Measurements from ENCODE around the gene DUOX2.
"Not testable (repeated sequence)": the region's sequence is repeated elsewhere in the genome, so short reads cannot be mapped to it uniquely, and the experiment has no call there.

DUOX2 gene

DNA sequence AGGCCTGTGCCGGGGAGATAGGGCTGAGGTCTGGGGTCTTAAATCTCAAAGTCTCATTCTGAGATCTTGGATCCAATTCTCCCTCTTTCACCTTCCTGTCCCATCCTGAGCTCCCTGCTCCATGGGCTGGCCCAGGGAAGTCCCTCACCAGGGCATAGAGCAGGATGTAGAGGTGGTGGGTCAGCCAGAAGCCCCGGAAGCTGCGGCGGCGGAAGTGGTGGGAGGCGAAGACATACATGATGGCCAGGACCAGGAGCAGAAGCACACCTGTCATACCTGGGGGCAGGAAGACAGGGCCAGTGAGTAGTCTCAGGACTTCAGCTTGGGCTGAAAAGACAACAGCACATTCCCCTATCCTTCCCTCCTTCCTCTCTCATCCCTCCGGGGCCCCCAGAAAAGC is 16.5 kb downstream of the DUOX2 start:
- DNase-seq: no peak

DNA sequence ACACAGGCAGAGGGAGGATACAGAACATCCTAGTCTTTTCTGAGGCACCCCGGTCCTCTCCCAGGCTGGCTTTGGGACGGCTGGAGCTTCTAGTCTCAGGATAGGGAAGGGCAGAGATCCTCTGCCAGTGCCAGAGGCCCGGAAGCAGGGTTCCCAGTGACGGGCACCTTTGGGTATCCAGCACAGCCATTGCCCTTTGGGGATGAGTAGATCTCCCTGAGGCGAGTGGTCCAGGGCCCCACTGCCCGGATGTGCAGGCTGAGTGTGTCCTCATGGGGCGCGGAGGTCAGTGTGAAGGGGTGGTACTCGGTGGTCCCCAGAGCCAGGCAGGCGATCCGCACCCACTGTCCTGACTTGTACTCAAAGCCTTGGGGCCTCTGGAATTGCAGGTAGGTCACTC is 18.3 kb downstream of the DUOX2 start:
- no peak for DNase-seq

DNA sequence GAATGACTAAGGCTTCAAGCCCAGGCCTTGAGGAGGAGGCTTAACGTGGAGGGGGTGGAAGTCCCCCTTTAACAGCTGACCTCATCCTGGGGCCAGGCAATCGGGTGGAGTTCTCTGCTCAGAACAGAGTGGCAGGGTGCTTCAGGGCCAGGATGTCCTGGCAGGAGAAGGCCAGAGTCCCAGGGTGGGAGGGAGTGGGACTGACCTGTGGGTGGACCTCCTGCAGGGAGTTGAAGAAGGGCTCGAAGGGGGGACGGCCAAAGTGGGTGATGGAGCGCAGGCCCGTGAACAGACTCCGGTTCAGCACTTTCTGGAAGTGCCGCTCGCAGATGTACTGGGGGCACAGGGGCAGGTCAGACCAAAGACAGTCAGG is 19.6 kb downstream of the DUOX2 start:
- no peak for DNase-seq

DNA sequence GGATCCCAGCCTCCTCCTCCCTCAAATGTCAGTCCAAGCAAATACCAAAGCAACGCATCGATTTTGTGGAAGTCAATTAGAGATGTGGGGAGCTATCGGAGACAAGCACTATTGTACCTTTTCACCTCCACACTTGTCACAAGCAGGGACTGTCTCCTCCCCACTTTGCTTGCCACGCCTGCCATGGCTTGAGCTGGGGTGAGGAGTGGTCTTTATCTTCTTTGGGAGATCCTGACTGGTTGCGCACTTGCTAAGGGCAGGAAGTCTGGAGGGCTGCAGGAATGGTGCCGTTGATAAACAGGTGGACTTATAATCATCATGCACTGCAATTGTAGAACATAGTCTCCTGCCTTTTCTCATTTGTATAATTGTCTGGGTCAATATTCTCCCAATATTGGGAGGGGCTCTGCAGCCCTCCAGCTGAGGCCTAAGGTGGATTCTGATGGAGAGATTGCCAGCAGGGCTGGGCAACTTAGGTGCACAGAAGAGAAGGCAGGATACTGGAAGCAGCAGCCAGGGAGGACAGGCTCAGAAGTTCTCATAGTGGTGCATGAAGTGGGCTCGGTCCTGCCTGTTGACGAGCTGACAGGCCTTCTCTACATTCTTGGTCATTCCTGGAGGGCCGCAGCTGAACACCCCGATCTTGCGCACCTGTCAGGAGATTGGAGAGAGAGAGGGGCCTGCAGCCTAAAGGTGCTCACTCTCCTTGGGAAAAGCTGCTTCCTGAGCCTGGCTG is 20.2 kb downstream of the DUOX2 start:
- no peak for DNase-seq

DNA sequence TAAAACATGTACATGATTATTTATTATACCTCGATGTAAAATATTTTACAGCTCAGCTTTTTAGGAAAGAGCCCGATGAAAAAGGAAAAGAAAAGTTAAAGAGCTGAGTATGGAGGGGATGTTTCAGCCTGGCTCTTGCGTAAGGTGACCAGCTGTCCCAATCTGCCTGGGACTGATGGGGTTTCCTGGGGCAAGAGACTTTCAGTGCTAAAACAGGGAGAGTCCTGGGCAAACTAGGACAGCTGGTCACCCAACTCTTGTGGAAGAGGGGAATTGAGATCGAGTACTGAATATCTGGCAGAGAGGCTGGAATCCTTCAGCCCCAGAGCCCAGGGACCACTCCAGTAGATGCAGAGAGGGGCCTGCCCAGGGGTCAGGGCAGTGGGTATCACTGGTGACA is 21.0 kb downstream of the DUOX2 start:
- no peak for DNase-seq

DNA sequence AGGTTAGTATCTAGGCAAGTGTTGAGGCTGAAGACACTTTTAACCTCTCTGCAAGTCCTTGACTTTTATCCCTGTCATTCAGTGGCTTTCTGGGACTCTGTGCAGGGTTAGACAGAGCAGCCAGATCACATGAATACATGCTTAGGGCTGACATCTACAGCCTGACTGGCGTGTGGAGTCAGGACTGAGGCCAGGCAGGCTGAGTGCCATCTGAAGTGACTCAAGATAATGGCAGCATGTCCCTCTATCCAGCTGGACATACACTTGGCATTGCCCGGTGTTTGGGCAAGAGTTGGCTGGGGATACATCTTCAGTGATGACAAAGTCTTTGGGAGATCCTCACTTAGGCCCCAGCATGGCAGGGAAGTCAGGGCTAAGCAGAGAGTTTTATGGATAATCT is 22.4 kb downstream of the DUOX2 start:
- no peak for DNase-seq

DNA sequence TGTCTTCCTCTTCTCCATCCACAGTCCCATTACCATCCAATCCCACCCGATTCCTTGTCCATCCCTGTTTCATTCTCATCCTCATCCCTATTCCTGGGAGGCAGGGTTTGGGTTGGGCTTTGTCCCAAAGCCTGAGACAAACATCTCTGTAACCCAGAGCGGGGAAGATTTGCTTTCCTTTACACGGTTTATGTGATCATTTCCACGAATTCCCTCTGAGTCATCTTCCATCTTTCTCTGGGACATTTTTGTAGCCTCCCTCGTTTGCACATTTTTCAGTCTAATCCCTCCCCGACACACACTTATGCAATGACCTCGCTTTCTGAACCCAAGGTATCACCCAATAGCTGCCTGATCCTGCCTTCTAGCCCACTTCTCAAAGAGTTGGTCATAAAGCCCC is 22.8 kb downstream of the DUOX2 start:
- DNase-seq: no peak

DNA sequence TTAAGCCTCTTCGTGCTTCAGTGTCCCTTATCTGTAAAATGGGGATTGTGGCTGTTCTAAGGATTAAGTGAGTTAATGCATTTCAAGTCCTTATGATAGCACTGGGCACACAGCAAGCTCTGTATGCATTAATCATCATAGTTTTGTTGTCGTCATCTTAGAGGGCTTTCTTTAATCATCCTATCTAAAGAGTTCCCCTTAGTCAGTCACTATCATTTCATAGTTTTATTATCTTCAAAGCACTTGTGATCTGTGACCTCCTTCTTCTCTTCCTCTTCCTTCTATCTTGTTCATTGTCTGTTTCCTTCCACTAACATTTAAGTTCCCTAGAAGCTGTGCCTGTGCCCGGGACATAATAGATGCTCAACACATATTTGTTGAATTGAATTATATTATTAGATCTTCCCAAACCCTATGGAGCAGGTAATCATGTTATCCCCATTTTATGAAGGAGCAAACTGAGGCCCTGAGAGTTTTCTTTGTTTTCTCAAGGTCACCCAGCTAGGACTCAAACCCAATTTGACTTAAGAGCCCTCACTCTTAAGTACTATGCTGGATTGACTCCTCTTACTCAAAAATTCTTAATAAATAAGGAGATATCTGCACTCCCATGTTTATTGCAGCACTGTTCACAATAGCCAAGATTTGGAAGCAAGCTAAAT is 24.1 kb downstream of the DUOX2 start:
- DNase-seq: no peak

DNA sequence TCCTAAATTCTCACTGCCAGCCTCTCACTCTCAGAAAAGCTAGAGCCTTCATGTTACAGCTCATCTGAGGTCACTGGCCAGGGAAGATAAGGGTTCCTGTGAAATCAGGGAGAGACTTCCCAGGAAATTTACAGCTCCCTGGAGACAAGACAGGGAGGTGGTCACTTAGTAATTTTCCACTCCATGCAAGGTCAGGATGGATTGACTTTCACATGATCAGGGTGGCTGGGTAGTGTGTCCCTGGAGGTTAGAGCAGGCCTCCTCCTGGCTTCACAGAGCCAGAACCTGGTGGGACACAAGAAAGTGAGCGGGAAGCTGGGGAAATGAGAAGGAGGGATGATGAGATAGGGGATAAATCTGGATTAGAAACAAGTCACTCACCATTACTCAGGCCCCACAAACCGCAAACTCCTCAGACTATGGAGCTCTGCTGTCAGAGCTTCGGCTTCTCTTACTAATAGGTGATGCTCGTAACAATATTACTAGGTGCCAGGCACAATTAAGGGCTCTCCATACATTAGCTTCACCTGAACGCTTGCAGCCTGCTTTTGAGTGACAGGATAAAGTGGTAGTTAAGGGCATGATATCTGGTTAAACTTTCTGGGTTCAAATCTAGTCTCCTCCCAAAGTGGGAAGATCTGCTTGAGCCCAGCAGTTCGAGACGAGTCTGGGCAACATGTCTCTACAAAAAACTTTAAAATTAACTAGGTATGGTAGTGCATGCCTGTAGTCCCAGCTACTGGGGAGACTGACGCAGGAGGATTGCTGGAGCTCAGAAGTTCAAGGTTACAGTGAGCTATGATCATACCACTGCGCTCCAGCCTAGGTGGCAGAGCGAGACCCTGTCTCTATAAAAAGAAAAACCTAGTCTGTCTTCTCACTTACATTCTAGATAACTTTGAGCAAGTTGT is 24.9 kb downstream of the DUOX2 start:
- DNase-seq: no peak

DNA sequence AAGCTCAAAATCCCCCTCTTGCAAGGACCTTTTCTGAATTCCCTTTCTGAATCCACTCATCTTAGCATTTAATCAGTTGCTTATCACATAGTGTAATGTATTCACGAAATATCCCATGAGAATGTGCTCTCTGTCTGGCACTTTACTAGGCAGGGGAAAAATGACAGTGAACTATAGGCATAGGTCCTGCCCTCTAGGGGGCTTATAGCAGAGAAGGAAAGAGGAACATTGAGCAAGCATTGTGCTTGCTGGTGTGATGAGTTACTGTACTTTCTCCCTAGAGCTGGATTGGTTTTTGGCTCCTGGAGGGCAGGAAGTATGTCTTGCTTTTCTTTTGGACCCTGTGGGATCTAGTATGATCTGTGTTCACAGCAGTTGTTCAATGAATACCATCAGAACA is 26.5 kb downstream of the DUOX2 start:
- no peak for DNase-seq

DNA sequence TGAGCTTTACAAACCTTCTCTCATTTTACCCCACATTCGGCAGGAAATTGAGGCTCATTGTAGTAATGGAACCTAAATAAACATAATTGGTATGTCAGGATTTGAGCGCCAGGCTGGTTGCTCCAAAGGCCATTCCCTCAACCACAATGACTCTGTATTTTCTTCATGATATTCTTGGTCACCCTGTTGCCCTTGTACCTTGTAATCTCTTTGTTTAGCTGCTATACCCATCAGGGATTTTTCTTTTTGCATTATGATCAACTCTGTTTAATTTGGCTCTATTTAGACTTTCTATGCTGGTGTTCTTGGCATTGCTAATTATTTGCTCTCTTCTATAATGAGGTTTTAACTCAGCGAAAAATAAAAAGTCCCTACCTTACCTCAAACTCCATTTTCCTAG is 29.8 kb downstream of the DUOX2 start:
- DNase-seq: no peak

DNA sequence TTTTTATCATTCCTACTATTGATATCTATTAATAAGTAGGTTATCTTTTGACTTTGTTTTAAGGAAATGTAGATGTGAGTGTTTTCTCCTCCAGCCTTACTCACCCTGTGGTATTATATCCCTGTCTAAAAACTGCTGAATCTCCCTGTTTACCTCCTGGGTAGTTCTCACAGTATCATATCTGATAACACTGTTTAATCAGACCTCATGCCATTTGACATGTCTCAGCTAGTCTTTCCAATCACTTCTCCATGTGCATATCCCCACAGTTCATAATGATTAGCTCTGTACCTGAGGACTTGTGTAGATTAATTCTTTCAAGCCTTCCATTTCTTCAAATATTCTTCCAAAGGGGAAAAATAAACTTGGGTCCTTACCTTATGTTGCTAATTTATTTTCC is 30.7 kb downstream of the DUOX2 start:
- DNase-seq: no peak

DNA sequence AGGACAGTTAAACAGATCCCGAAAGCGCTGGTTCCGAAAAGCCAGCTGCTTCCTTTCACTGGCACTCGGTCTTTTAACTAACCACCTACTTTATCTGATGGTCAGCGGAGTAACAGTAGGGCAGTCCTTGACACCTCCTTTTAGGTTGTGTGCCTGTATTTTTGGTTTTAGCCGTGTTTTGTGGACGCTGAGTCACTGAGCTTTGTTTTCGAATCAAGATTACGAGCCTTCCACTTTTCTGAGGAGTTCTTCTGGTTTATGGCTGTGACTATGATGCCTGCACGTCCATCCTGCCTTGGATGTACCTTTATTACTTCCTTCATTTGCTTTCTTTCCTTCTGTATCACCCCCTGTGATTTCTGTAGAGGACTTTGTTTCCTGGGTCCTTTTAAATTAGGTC is 31.6 kb downstream of the DUOX2 start:
- not testable (repeated sequence) for DNase-seq

DNA sequence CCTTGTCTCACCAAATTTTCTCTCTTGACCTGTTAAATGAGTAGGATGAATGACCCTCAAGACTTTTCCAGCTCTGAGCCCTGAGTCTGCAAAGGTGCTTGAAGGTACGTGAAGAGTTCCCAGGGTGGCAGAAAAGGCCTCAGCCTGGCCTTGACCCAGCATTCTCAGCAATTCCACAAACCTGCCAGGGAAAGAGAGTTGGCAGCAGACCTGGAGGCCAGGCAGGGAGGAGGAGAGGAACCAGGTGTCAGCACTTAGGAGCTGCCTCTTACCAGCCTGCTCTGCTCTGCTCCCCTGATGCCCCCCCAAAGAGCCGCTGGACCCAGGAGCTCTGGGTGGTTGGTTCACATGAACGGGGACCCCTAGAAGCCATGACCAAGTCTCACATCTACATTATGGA is 33.4 kb downstream of the DUOX2 start:
- DNase-seq: not testable (repeated sequence)

DNA sequence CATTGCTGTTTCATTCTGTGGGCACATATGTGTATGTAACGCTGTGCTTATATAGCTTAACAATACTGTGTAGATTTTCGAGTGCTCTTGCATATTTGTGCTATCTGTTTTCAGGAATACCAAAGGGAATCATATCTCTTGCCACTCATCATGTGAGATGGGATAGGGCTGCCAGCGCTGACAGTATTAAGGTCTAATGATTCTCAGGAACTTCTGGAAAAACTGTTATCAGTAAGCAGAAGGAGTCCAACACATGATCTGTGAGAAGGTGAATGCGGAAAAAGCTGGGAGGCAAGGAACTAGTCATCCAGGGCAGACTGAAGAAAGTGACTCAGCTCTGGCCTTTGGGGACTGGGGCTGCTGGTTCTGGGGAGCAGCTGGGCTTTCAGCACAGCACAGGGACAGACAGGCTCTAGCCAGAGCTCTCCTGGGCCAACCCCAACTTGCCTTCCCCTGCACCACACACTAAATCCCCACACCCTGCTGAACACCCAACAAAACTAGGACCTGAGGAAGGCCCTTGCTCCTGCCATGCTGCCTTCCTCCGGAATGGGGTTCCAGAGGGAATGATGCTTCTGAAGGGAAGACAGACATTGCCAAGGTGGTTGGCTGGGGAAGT is 34.2 kb downstream of the DUOX2 start:
- not testable (repeated sequence) for DNase-seq

DNA sequence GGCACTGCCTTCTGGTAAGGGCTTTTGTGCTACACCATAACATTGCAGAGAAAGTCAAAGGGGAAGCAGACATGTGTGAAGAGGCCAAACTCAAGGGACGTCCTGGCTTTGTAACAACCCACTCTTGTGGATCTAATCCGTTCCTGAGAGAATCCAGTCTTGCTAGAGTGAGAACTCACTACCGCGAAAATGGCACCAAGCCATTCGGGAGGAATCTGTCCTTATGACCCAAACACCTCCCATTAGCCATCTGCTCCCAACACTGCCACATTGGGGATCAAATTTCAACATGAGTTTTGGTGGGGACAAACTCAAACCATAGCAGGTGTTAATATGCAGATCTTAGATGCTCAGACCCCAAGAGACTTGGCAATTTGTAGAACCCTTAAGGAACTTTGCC is 34.8 kb downstream of the DUOX2 start:
- DNase-seq: not testable (repeated sequence)

DNA sequence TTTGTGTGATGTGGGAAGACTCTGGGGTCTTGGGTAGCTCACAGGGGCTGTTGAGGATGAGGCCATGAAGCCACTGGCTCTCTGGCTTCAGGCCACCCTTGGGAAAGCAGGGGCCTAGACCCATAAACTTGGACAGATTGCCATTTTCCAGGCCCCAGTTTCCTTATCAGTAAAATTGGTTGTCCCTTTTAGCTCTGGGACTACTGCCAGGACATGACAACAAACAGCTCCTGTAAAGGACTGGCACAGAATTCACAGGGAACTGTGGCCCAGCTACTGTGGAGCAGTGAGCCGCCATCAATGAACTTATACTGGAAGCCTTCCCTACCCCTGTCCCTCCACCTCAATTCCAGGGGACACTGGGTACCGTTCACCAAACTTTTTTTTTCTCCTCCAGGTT is 36.6 kb downstream of the DUOX2 start:
- DNase-seq: not testable (repeated sequence)

DNA sequence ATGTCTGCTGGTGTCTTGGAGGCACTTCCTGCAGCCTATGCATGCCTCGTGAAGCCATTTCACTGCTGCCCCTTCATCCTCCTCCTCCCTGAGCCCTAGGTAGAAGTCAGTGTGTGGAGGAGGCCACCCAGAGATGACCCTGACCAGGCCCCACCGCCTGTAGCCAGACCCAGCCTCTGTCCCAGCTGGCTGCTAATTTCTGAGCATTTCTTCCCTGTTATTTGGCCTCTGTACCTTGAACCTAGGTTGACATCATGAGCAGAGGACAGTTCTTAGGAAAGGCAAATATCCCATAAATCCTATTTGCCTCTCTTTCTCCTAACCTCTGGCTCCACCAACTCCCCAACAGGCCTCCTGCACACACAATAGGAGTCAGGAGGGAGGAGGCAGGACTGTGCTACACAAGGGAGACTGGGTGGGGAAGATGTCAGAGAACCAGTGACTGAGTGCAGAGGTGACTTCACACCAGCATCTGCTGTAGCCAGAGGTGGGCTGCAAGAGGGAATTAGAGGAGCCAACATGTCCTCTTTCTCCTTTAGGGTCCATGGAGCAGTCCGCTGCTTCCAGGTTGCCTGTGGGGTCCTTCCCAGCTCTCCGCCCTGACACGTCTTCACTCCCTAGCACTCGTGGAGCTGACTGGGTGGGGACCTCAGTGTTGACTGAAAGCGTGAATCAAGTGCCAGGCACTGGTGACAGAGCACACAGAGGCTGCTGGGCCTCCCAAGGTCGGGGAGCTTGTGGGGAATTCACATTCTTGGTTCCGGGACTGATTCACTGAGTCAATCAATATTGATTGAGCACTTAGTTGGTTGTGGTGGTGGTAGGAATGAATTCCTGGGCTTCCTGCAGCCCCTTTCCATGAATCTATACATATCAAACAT is 38.3 kb downstream of the DUOX2 start:
- not testable (repeated sequence) for DNase-seq

DNA sequence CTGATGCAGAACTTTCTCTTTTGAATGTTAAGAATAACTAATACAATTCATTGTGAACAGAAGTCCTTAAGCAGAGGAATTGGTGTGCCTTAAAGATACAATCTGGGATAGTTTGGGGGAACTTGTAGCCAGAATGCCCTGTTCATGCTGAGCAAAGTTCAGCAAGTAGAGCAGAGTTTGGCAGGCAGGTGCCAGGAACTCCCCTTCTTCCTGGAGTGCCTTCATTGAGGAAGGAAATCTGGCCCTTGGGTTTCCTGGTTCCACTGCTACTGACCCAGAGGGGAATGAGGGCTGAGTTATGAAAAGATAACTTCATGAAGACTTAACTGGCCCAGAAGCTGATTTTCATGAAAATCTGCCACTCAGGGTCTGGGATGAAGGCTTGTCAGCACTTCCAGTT is 40.4 kb downstream of the DUOX2 start:
- not testable (repeated sequence) for DNase-seq

DNA sequence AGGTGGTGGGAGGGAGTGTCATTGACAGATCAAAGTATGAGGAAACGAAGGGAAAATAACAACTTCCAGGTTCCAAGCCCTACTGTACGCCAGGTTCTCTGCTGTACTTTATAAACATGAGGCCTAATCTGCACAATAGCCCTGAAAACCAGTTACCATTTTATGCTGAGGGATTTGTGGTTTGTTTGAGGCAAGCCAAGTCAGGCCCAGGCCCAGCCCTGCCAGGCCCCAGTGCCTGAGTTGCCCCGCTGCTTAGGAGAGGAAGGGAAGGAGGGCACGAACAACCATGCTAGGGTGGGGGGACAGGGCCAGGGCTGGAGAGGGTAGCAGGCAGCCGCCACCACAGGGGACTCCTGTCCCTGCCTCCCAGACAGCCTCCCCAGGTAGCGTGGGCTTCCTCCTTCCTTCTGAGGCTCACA is 44.0 kb downstream of the DUOX2 start:
- not testable (repeated sequence) for DNase-seq

DNA sequence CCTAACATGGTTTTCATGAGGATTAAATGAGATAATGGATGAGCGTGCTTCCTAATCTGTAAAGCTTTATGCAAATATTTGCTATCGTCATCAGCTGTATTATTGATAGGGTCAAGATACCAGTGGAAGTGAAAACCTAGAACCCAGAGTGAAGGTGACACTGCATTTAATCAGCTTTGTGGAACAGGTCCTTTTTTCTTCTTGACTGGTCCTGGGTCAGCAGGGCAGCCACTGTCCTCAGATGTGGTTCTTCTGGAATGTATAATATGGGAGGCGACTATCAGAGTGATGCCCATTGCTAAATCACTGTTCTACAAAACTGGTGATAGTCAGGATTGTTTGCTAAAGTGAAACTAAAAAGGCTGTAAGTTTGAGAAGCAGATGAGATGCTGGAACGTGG is 49.6 kb downstream of the DUOX2 start:
- peak; percentile 61 for DNase-seq

DNA sequence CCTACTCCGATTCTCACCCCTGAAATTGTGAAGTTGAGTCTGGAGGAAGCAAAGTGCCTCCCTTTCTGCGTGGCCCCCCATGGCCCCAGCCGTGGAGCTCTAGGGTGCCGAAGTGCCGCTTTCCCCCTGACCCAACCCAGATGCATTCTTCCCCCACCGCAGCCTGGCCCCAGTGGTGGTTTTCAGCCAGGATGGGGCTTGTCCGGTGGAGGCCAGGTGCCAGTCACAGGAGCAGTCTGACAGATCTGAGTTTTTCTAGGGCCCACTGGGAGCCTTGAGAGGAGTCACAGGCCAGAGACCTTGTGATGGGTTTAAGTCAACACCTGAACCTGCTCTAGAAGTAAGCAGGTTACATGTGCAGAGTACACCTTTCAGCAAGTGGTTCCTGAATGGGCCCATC is 51.7 kb downstream of the DUOX2 start:
- DNase-seq: not testable (repeated sequence)
